C4-2B (cell line): ENCODE measurements around the gene ADGRG6.

Experiments
- CTCF ChIP-seq: fragments of 450-650 bp; conservative IDR thresholded peaks from 2 replicates; pipeline ENCODE4 v1.5.1; 2017; ENCODE audit warnings: mild to moderate bottlenecking
- ZFX ChIP-seq: fragments of 450-650 bp; IDR thresholded peaks from 2 replicates; pipeline ENCODE4 v1.6.1; 2017

GRCh38 chr6:142359271-142359960 lies 57.6 kb downstream of the ADGRG6 start:
- TF ChIP-seq CTCF: no peak
- no peak for TF ChIP-seq ZFX
